SK-N-SH (cell line): ENCODE measurements around the gene DTNBP1. TPM values are rescaled to one million over a fixed set of nuclear protein-coding genes. Genes with fewer than 3 reads are reported as not detected.

Experiments
- CTCF ChIA-PET: fragments of 300-600, 350-600 bp; formaldehyde crosslinking; extraction: SDS; loops from one replicate; lab custom pipeline; 2021; lab: Yijun Ruan, JAX
- POLR2A ChIA-PET: fragments of 350-600 bp; sonication (Branson Sonifier 250); formaldehyde crosslinking; extraction: SDS; loops from one replicate; lab custom pipeline; 2020; ENCODE audit warnings: antibody characterized with exemption, inconsistent platforms; lab: Yijun Ruan, JAX
- DNase-seq: peaks from one replicate; pipeline ENCODE4 v3.0.0; 2012
- H2AFZ ChIP-seq: fragments of 200-600 bp; sonication (generic); 2 replicates; pipeline ENCODE4 v1.8.1; 2016; ENCODE audit warnings: antibody characterized with exemption, mild to moderate bottlenecking, low read depth
- H3F3A ChIP-seq: fragments of 200-600 bp; sonication (generic); replicated peaks from 2 replicates; pipeline ENCODE3; 2016; ENCODE audit warnings: antibody characterized with exemption, mild to moderate bottlenecking; ENCODE audit not compliant: insufficient read depth
- H3K27ac ChIP-seq, 2 experiments: fragments of 200-500 bp in 1 of 2; fragments of 200-600 bp in 1 of 2; sonication (Bioruptor generic) in 1 of 2; sonication (generic), shearing (Covaris generic) in 1 of 2; 2 replicates each; pipeline versions ENCODE4 v1.5.1 to v1.6.1; 2014 to 2016; ENCODE audit warnings: low read depth in 2 of 2, inconsistent platforms in 1 of 2, low read length in 1 of 2, mild to moderate bottlenecking in 1 of 2, mixed read lengths in 1 of 2
- H3K27me3 ChIP-seq: fragments of 200-600 bp; sonication (generic), shearing (Covaris generic); 2 replicates; pipeline ENCODE4 v1.6.1; 2016; ENCODE audit warnings: mixed run types; ENCODE audit not compliant: insufficient read depth
- H3K36me3 ChIP-seq, 2 experiments: fragments of 200-500 bp in 1 of 2; fragments of 200-600 bp in 1 of 2; sonication (Bioruptor generic) in 1 of 2; sonication (generic) in 1 of 2; replicated peaks in 1 of 2; 2 replicates each; pipeline versions ENCODE3 to v1.5.1; 2014 to 2016; ENCODE audit warnings: low read length in 1 of 2, mild to moderate bottlenecking in 1 of 2; ENCODE audit not compliant: insufficient read depth in 2 of 2, control insufficient read depth in 1 of 2
- H3K4me1 ChIP-seq, 2 experiments: fragments of 200-500 bp in 1 of 2; fragments of 200-600 bp in 1 of 2; sonication (Bioruptor generic) in 1 of 2; sonication (generic), shearing (Covaris generic) in 1 of 2; 2 replicates each; pipeline versions ENCODE4 v1.5.1 to v1.6.1; 2014 to 2016; ENCODE audit warnings: low read depth in 1 of 2, low read length in 1 of 2, mixed run types in 1 of 2; ENCODE audit not compliant: insufficient read depth in 2 of 2, control insufficient read depth in 1 of 2
- H3K4me2 ChIP-seq: fragments of 200-600 bp; sonication (generic), shearing (Covaris generic); 2 replicates; pipeline ENCODE4 v1.6.1; 2017; ENCODE audit warnings: mixed run types
- H3K4me3 ChIP-seq, 2 experiments: fragments of 200-500 bp in 1 of 2; fragments of 200-600 bp in 1 of 2; sonication (Bioruptor generic) in 1 of 2; sonication (generic), shearing (Covaris generic) in 1 of 2; 2 replicates each; pipeline versions ENCODE4 v1.5.1 to v1.8.1; 2014 to 2016; ENCODE audit warnings: low read depth in 2 of 2, inconsistent platforms in 1 of 2, low read length in 1 of 2, mild to moderate bottlenecking in 1 of 2, mixed read lengths in 1 of 2, moderate library complexity in 1 of 2
- H3K79me2 ChIP-seq: fragments of 200-600 bp; sonication (generic); 2 replicates; pipeline ENCODE4 v1.8.1; 2017; ENCODE audit warnings: mild to moderate bottlenecking; ENCODE audit not compliant: insufficient read depth
- H3K9ac ChIP-seq: fragments of 200-600 bp; sonication (generic); 2 replicates; pipeline ENCODE4 v1.6.1; 2017; ENCODE audit warnings: mixed run types
- H3K9me2 ChIP-seq: fragments of 200-600 bp; sonication (generic); 2 replicates; pipeline ENCODE4 v1.6.1; 2017; ENCODE audit warnings: mixed run types
- H3K9me3 ChIP-seq: fragments of 200-600 bp; sonication (generic); 2 replicates; pipeline ENCODE4 v1.6.1; 2017; ENCODE audit warnings: mixed run types, mild to moderate bottlenecking, moderate library complexity
- H4K20me1 ChIP-seq: fragments of 200-600 bp; sonication (generic); 2 replicates; pipeline ENCODE4 v1.6.1; 2017; ENCODE audit warnings: mild to moderate bottlenecking, mixed run types; ENCODE audit not compliant: insufficient read depth
- CHD2 ChIP-seq: fragments of 150-350 bp; IDR thresholded peaks from 2 replicates; pipeline ENCODE4 v1.6.1; 2018; ENCODE audit warnings: low read length; ENCODE audit not compliant: partially characterized antibody
- EZH2phosphoT487 ChIP-seq: fragments of 200-600 bp; sonication (generic); IDR thresholded peaks from 2 replicates; pipeline ENCODE4 v1.6.1; 2017; ENCODE audit warnings: low read depth, mixed run types, mild to moderate bottlenecking, antibody characterized with exemption, moderate library complexity, borderline replicate concordance
- FOXM1 ChIP-seq: IDR thresholded peaks from 2 replicates; pipeline ENCODE4 v1.4.0; 2012; ENCODE audit warnings: low read depth, mild to moderate bottlenecking
- GABPA ChIP-seq: IDR thresholded peaks from 2 replicates; pipeline ENCODE4 v1.4.0; 2012; ENCODE audit warnings: low read depth, mild to moderate bottlenecking
- JUND ChIP-seq: IDR thresholded peaks from 2 replicates; pipeline ENCODE4 v1.4.0; 2012
- RAD21 ChIP-seq: IDR thresholded peaks from 2 replicates; pipeline ENCODE4 v1.6.1; 2012; ENCODE audit warnings: mild to moderate bottlenecking, low read length
- RCOR1 ChIP-seq: fragments of 150-350 bp; IDR thresholded peaks from 2 replicates; pipeline ENCODE4 v1.6.1; 2017; ENCODE audit warnings: antibody characterized with exemption, low read length
- RFX5 ChIP-seq: IDR thresholded peaks from 2 replicates; pipeline ENCODE4 v1.6.1; 2012; ENCODE audit warnings: mild to moderate bottlenecking, improper control_type of control experiment, low read length
- TAF1 ChIP-seq: IDR thresholded peaks from 2 replicates; pipeline ENCODE4 v1.6.1; 2012; ENCODE audit warnings: low read depth, mild to moderate bottlenecking, low read length, moderate library complexity, borderline replicate concordance
- WGBS: methylation state at CpG from one replicate; pipeline ENCODE4 v1.1.6; 2017; ENCODE audit warnings: low lambda C conversion rate; 5-methylcytosine and 5-hydroxymethylcytosine counted together
- polyA plus RNA-seq, 3 experiments: library from polyadenylated mRNA; depleted of rRNA; stranded (reverse); fragments of >200 nt; gene quantifications; 2 replicates each; pipeline ENCODE4 v1.2.3, GENCODE V29; 2012
- TF ChIP-seq, protein P1 (sequence below): IDR thresholded peaks from 2 replicates; pipeline ENCODE4 v1.4.0; 2012; ENCODE audit warnings: low read depth, borderline replicate concordance
- TF ChIP-seq, protein P2 (sequence below): fragments of 150-350 bp; IDR thresholded peaks from 2 replicates; pipeline ENCODE4 v1.6.1; 2016; ENCODE audit warnings: mild to moderate bottlenecking, low read depth, low read length
- TF ChIP-seq, protein P3 (sequence below): IDR thresholded peaks from 2 replicates; pipeline ENCODE4 v1.6.1; 2012; ENCODE audit warnings: mild to moderate bottlenecking, low read depth, low read length, moderate library complexity
- TF ChIP-seq, protein P4 (sequence below): IDR thresholded peaks from 2 replicates; pipeline ENCODE4 v1.4.0; 2012; ENCODE audit warnings: low read depth, borderline replicate concordance
- TF ChIP-seq, protein P5 (sequence below): IDR thresholded peaks from 2 replicates; pipeline ENCODE4 v1.4.0; 2012; ENCODE audit warnings: low read depth

Gene DTNBP1
- polyA plus RNA-seq, 1 of the 3 experiments (the other 2 are of a cell fraction), result 19.7 TPM

DNA sequence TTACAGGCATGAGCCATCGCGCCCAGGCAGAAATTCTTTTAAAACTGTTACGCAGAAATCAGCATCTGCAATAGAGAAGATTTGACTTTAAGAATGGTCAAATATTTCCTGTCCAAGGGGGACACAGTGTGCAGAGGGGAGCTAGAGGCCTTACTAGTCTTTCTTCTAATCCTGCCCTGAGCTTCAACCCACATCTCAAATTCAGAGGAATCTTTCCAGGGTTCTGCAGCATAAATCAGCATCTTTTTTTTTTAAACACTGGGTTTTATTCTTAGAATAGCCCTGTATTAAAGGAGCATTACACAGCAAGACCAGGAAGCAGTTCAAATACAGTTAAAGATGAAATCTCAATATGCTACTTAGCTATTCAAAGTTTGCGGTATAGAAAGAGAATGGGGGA lies 81.1 kb downstream of the DTNBP1 start:
- TF ChIP-seq, protein P1, sequence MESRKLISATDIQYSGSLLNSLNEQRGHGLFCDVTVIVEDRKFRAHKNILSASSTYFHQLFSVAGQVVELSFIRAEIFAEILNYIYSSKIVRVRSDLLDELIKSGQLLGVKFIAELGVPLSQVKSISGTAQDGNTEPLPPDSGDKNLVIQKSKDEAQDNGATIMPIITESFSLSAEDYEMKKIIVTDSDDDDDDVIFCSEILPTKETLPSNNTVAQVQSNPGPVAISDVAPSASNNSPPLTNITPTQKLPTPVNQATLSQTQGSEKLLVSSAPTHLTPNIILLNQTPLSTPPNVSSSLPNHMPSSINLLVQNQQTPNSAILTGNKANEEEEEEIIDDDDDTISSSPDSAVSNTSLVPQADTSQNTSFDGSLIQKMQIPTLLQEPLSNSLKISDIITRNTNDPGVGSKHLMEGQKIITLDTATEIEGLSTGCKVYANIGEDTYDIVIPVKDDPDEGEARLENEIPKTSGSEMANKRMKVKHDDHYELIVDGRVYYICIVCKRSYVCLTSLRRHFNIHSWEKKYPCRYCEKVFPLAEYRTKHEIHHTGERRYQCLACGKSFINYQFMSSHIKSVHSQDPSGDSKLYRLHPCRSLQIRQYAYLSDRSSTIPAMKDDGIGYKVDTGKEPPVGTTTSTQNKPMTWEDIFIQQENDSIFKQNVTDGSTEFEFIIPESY, result no peak
- TF ChIP-seq, protein P2, sequence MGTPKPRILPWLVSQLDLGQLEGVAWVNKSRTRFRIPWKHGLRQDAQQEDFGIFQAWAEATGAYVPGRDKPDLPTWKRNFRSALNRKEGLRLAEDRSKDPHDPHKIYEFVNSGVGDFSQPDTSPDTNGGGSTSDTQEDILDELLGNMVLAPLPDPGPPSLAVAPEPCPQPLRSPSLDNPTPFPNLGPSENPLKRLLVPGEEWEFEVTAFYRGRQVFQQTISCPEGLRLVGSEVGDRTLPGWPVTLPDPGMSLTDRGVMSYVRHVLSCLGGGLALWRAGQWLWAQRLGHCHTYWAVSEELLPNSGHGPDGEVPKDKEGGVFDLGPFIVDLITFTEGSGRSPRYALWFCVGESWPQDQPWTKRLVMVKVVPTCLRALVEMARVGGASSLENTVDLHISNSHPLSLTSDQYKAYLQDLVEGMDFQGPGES, result no peak
- no peak for TF ChIP-seq FOXM1
- TF ChIP-seq RAD21, result no peak
- TF ChIP-seq, protein P3, sequence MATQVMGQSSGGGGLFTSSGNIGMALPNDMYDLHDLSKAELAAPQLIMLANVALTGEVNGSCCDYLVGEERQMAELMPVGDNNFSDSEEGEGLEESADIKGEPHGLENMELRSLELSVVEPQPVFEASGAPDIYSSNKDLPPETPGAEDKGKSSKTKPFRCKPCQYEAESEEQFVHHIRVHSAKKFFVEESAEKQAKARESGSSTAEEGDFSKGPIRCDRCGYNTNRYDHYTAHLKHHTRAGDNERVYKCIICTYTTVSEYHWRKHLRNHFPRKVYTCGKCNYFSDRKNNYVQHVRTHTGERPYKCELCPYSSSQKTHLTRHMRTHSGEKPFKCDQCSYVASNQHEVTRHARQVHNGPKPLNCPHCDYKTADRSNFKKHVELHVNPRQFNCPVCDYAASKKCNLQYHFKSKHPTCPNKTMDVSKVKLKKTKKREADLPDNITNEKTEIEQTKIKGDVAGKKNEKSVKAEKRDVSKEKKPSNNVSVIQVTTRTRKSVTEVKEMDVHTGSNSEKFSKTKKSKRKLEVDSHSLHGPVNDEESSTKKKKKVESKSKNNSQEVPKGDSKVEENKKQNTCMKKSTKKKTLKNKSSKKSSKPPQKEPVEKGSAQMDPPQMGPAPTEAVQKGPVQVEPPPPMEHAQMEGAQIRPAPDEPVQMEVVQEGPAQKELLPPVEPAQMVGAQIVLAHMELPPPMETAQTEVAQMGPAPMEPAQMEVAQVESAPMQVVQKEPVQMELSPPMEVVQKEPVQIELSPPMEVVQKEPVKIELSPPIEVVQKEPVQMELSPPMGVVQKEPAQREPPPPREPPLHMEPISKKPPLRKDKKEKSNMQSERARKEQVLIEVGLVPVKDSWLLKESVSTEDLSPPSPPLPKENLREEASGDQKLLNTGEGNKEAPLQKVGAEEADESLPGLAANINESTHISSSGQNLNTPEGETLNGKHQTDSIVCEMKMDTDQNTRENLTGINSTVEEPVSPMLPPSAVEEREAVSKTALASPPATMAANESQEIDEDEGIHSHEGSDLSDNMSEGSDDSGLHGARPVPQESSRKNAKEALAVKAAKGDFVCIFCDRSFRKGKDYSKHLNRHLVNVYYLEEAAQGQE, result no peak
- no peak for TF ChIP-seq CHD2
- no peak for TF ChIP-seq RCOR1
- TF ChIP-seq RFX5, result no peak
- TF ChIP-seq, protein P4, sequence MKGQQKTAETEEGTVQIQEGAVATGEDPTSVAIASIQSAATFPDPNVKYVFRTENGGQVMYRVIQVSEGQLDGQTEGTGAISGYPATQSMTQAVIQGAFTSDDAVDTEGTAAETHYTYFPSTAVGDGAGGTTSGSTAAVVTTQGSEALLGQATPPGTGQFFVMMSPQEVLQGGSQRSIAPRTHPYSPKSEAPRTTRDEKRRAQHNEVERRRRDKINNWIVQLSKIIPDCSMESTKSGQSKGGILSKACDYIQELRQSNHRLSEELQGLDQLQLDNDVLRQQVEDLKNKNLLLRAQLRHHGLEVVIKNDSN, result no peak
- no peak for TF ChIP-seq JUND
- TF ChIP-seq EZH2phosphoT487, result no peak
- no peak for TF ChIP-seq GABPA
- TF ChIP-seq, protein P5, sequence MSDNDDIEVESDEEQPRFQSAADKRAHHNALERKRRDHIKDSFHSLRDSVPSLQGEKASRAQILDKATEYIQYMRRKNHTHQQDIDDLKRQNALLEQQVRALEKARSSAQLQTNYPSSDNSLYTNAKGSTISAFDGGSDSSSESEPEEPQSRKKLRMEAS, result no peak
- no peak for TF ChIP-seq TAF1
- no peaks in the 10 kb centered on the region for H3K27me3 ChIP-seq
- no peak for DNase-seq
- ChIA-PET CTCF (interaction anchor here (0.6 kb wide), 1 partner anchor 1119 kb away, joined by 3 read pairs; no protein-coding TSS in a partner anchor), POLR2A (interaction anchor here (0.7 kb wide), 1 partner anchor 14 kb away, joined by 7 read pairs; no protein-coding TSS in a partner anchor)
- H3K4me3 ChIP-seq, result no peak overlapping the region
- H3K9me3 ChIP-seq, result no peaks in the 10 kb centered on the region
- H3K36me3 ChIP-seq, result no peaks in the 10 kb centered on the region
- H3F3A ChIP-seq, result peaks cover 6% of the 10 kb centered on the region
- no peak overlapping the region for H2AFZ ChIP-seq
- H3K9me2 ChIP-seq, result no peaks in the 10 kb centered on the region
- no peaks in the 10 kb centered on the region for H4K20me1 ChIP-seq
- no peak overlapping the region for H3K27ac ChIP-seq
- WGBS, result 93% methylated on average over 4 of the region's 4 CpGs
- peaks cover 0 to 3% of the 10 kb centered on the region in 2 experiments; a peak in 2 of 4 replicates for H3K4me1 ChIP-seq
- no peaks in the 10 kb centered on the region for H3K79me2 ChIP-seq
- no peak overlapping the region for H3K9ac ChIP-seq
- H3K4me2 ChIP-seq, result no peak overlapping the region
